Measurements from ENCODE around the gene USP6. TPM values are rescaled to one million over a fixed set of nuclear protein-coding genes. Genes with fewer than 3 reads are reported as not detected.
"Not testable (repeated sequence)": the region's sequence is repeated elsewhere in the genome, so short reads cannot be mapped to it uniquely, and the experiment has no call there.

USP6 gene
- total RNA-seq, 1 donor from 2014 or later: 0.02 TPM

DNA sequence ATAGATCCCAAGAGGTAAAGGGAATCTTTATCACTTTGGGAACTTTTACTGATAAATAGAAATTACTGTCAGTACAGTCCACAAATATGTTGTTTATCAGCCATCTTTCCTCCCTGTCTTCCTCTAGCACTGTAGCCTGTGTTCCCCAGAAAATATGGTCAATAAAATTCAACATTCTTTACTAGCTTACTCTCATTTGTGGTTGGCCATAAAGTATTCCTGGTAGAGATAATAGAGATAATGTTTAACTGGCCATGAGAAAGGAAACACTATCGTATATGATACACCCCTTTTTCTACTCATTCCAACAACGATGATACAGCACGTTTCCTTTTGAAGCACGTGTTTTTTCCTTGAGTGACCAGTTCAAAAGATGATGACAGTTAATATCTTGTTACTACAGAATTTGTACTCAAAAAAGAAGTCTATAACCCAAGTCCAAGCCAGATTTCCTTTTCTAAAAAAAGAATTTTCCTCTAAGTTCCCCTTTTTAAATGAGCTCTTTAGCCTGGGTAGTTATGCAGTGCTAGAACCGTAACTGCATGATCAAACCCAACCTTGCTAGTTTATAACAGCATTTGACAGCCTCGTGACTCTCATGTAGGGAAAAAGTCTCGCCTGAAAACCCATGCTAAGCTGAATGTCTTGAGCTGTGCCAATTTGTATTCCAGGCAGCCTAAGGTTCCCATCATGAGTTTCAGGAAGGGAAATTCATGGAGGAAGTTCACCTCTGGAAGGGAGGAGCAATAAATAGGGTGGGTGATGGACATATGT lies 50.1 kb downstream of the USP6 start:
- H3K4me3 Mint-ChIP-seq; DNase-seq; H3K27me3 Mint-ChIP-seq; H3K9me3 Mint-ChIP-seq; H3K4me1 Mint-ChIP-seq; H3K27ac Mint-ChIP-seq; H3K36me3 Mint-ChIP-seq (ENCODE audit: low read depth): not testable (repeated sequence)
- intact Hi-C loops (cut with micrococcal nuclease): loop anchor here (10.0 kb wide), 1 partner anchor 61 kb away; no protein-coding TSS in a partner anchor

DNA sequence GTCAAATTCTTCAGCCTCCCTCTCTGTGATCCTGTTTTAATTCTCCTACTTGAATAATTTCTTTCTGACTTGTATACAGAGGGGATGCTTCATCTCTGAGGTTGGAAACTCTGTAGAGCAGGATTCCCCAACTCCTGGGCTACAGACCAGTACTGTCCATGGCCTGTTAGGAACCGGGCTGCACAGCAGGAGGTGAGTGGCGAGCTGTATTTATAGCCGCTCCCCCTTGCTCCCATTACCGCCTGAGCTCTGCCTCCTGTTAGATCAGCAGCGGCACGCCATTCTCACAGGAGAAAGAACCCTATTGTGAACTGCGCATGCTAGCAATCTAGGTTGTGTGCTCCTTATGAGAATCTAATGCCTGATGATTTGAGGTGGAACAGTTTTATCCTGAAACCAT lies 59.2 kb downstream of the USP6 start:
- H3K27me3 Mint-ChIP-seq; H3K9me3 Mint-ChIP-seq; H3K4me3 Mint-ChIP-seq; H3K27ac Mint-ChIP-seq; DNase-seq; H3K4me1 Mint-ChIP-seq; intact Hi-C loops (cut with micrococcal nuclease): not testable (repeated sequence)
- peaks cover 31% of the 10 kb centered on the region for H3K36me3 Mint-ChIP-seq (ENCODE audit: low read depth)

DNA sequence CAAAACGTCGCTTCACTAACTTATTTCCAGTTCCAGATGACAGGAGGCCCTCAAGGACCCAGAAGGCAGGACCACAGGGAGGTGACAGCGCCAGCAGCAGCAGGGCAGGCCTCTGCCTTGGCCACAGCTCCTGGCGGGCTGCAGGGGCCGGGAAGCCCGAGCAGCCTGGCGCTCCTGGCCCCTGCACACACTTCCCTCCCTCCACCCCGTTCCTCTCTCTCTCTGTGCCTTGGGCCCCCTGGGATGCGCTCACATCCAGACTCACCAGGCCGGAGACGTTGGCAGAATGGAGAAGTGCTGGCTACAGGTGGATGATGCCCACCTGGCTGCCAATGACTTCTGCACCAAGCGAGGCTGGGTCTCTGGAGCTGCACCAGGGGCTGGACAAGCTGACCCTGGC lies 63.2 kb downstream of the USP6 start:
- intact Hi-C loops (cut with micrococcal nuclease): no loop called here
- no peak overlapping the region for H3K27ac Mint-ChIP-seq
- no peaks in the 10 kb centered on the region for H3K27me3 Mint-ChIP-seq
- peaks cover 21% of the 10 kb centered on the region for H3K9me3 Mint-ChIP-seq
- H3K4me1 Mint-ChIP-seq: no peaks in the 10 kb centered on the region
- H3K4me3 Mint-ChIP-seq: no peak overlapping the region
- peaks cover 48% of the 10 kb centered on the region for H3K36me3 Mint-ChIP-seq (ENCODE audit: low read depth)
- no peak for DNase-seq

DNA sequence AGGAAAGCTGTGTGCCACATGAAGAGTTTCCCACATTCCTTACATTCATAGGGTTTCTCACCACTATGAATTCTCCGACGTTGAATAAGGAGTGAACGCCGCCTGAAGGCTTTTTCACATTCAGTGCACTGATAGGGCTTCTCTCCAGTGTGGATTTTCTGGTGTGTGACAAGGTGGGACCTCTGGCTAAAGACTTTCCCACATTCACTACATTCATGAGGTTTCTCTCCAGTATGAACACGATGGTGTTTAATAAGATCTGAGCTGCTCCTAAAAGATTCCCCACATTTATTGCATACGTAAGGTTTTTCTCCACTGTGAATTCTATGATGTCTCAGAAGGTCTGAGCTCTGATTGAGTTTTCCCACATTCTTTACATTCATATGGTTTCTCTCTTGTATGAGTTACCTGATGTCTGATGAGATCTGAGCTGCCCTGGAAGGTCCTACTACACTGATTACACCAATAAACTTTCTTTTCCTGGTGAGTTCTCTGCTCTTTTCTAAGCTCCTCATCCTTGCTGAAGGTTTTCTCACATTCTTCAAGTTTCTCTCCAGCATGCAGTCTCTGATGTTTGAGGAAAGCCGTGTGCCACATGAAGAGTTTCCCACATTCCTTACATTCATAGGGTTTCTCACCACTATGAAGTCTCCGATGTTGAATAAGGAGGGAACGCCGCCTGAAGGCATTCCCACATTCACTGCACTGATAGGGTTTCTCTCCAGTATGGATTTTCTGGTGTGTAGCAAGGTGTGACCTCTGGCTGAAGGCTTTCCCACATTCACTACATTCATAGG lies 65.9 kb downstream of the USP6 start:
- intact Hi-C loops (cut with micrococcal nuclease): no loop called here
- Mint-ChIP-seq H3K4me3 (no peak overlapping the region), H3K9me3 (peaks cover 21% of the 10 kb centered on the region), H3K27ac (no peak overlapping the region), H3K4me1 (no peaks in the 10 kb centered on the region), H3K27me3 (no peaks in the 10 kb centered on the region), H3K36me3 (ENCODE audit: low read depth) (peaks cover 53% of the 10 kb centered on the region)
- no peak for DNase-seq

DNA sequence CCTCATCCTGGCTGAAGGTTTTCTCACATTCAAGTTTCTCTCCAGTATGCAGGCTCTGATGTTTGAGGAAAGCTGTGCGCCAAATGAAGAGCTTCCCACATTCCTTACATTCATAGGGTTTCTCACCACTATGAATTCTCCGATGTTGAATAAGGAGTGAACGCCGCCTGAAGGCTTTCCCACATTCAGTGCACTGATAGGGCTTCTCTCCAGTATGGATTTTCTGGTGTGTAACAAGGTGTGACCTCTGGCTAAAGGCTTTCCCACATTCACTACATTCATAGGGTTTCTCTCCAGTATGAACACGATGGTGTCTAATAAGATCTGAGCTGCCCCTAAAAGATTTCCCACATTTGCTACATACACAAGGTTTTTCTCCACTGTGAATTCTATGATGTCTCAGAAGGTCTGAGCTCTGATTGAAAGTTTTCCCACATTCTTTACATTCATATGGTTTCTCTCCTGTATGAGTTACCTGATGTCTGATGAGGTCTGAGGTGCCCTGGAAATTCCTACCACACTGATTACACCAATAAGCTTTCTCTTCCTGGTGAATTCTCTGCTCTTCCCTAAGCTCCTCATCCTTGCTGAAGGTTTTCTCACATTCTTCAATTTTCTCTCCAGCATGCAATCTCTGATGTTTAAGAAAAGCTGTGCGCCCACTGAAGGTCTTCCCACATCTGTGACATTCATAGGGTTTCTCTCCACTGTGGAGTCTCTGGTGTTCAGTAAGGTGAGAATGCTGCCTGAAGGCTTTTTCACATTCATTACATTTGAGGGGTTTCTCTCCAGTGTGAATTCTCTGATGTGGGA lies 67.0 kb downstream of the USP6 start:
- Mint-ChIP-seq H3K4me3 (no peak overlapping the region), H3K4me1 (no peaks in the 10 kb centered on the region), H3K27me3 (no peaks in the 10 kb centered on the region), H3K9me3 (peaks cover 26% of the 10 kb centered on the region), H3K27ac (no peak overlapping the region), H3K36me3 (ENCODE audit: low read depth) (peaks cover 60% of the 10 kb centered on the region)
- intact Hi-C loops (cut with micrococcal nuclease): no loop called here
- no peak for DNase-seq

DNA sequence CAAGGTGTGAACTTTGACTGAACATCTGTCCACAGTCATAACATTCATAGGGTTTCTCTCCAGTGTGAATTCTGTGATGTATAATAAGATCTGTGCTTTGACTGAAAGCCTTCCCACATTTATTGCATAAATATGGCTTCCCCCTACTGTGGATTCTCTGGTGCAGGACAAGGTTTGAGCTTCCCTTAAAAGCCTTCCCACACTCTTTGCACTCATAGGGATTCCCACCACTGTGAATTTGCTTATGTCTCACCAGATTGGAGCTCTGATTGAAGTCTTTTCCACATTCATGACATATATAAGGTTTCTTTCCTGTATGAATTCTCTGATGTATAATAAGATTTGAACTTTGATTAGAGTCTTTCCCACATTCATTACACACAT lies 67.6 kb downstream of the USP6 start:
- H3K4me3 Mint-ChIP-seq: no peak overlapping the region
- no peak for DNase-seq
- no peaks in the 10 kb centered on the region for H3K27me3 Mint-ChIP-seq
- H3K36me3 Mint-ChIP-seq (ENCODE audit: low read depth): peaks cover 64% of the 10 kb centered on the region
- H3K9me3 Mint-ChIP-seq: peaks cover 29% of the 10 kb centered on the region
- no peaks in the 10 kb centered on the region for H3K4me1 Mint-ChIP-seq
- intact Hi-C loops (cut with micrococcal nuclease): no loop called here
- H3K27ac Mint-ChIP-seq: no peak overlapping the region

DNA sequence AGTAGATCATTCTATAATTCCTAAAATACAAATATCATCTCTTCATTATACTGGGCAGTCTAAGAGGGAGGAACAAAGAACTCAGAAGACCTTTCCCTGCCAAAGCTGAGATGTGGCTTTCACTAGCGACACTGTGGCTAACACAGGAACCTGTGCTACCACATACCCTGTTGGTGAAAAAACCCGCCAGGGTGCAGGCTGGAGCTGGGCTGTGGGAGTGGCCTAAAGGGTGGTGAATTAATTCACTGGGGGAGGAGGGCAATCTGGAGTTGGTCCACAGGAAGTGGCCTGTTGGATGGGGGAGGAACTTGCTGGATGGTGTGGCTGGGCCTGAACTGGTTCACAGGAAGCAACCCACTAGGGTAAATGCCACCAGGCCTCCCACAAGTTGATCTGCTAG lies 68.5 kb downstream of the USP6 start:
- Mint-ChIP-seq H3K9me3 (peaks cover 30% of the 10 kb centered on the region), H3K27me3 (no peaks in the 10 kb centered on the region), H3K27ac (no peak overlapping the region), H3K4me3 (no peak overlapping the region), H3K4me1 (no peaks in the 10 kb centered on the region), H3K36me3 (ENCODE audit: low read depth) (peaks cover 66% of the 10 kb centered on the region)
- intact Hi-C loops (cut with micrococcal nuclease): no loop called here
- no peak for DNase-seq

DNA sequence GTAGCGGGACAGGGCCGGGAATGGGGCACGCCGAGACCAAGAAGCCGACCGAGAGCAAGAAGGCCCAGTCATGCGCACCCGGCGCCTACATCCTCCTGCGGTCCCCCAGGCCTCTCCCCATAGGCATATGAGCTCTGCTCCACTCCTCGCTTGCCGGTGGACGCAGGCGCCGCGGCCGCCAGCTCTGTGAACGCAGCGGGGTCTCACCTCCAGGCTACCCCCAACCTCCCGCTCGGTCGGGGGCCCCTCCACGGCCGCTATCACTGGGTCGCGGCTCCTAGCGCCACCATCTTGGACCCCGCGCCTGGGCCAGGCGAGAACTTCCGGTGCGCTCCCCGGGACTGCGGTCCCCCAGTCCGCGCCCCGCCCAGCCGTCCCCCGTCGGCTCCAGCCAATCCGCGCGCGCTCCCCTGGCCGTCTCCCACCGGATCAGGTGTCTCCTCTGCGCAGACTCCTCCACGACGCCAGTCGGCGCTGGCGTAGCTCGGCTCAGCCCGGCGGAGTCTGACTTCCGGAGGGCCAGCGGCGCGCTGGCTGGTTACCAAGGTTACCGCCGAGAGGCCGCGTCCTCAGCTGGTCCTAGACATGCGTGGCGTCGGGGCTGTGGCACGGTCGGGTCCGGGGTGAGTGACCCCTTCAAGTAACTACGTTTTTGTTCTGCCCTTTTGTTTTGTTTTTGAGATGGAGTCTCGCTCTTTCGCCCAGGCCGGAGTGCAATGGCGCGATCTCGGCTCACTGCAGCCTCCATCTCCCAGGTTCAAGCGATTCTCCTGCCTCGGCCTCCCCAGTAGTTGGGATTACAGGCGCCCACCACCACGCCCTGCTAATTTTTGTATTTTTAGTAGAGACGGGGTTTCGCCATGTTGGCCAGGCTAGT lies 75.9 kb downstream of the USP6 start, which contains the start of gene ZNF594:
ZNF594 (minus strand) TSS at position 328 of the 877 bp plus-strand sequence. CDS start 7,612 bp downstream, outside the sequence.
- Mint-ChIP-seq H3K9me3 (peaks cover 20% of the 10 kb centered on the region), H3K36me3 (ENCODE audit: low read depth) (peaks cover 40% of the 10 kb centered on the region), H3K27ac (peak within 1 kb of the TSS; percentile 90), H3K4me1 (peaks cover 21% of the 10 kb centered on the region), H3K4me3 (peak within 1 kb of the TSS; percentile 94), H3K27me3 (no peaks in the 10 kb centered on the region)
- DNase-seq: peak; percentile 99
- intact Hi-C loops (cut with micrococcal nuclease): loop anchor here (1.0 to 10.0 kb wide), 3 partner anchors 80 to 223 kb away; partner anchors contain the start of genes NUP88, ZFP3 and ZNF232

DNA sequence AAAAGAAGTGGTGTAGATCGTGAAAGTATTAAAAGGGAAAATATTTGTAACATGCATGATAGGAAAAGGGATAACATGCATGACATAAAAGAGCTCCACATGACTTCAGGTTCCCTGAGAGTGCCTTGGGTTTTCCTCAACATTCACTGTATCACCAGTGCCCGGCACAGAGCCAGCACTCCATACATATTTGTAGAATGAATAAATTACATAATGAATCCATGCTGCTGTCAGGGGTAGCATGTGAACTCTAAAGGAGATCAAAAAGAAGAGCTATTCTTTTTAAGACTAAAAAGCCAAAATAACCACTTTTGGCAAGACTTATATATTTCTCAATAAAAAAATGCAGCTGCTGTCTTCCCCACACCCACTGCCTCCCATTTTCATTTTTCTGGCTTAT lies 78.5 kb downstream of the USP6 start:
- H3K4me1 Mint-ChIP-seq: peaks cover 24% of the 10 kb centered on the region
- H3K9me3 Mint-ChIP-seq: peaks cover 11% of the 10 kb centered on the region
- H3K27me3 Mint-ChIP-seq: no peaks in the 10 kb centered on the region
- H3K36me3 Mint-ChIP-seq (ENCODE audit: low read depth): peaks cover 22% of the 10 kb centered on the region
- no peak for DNase-seq
- H3K4me3 Mint-ChIP-seq: no peak overlapping the region
- H3K27ac Mint-ChIP-seq: no peak overlapping the region
- intact Hi-C loops (cut with micrococcal nuclease): loop anchor here (10.0 kb wide), 2 partner anchors 120 to 220 kb away; partner anchors contain the start of genes NUP88 and ZFP3

DNA sequence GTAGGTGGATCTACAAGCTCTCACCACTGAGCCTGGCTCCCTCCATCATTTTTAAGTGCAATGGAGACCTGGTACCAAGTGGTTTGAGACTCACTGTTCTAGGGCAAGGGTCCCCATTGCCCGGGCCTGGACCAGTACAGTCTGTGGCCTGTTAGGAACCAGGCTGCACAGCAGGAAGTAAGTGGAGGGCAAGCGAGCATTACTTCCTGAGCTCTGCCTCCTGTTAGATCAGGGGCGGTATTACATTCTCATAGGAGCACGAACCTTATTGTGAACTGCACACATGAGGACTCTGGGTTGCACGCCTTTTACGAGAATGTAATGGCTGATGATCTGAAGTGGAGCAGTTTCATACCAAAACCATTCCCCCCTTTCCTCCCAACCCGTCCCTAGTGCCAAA lies 82.6 kb downstream of the USP6 start:
- peaks cover 3% of the 10 kb centered on the region for H3K4me1 Mint-ChIP-seq
- H3K9me3 Mint-ChIP-seq: no peaks in the 10 kb centered on the region
- H3K27ac Mint-ChIP-seq: no peak overlapping the region
- H3K27me3 Mint-ChIP-seq: no peaks in the 10 kb centered on the region
- no peaks in the 10 kb centered on the region for H3K36me3 Mint-ChIP-seq (ENCODE audit: low read depth)
- intact Hi-C loops (cut with micrococcal nuclease): loop anchor here (5.0 to 10.0 kb wide), 3 partner anchors 39 to 216 kb away; partner anchors contain the start of genes NUP88 and ZFP3
- no peak overlapping the region for H3K4me3 Mint-ChIP-seq
- DNase-seq: no peak

DNA sequence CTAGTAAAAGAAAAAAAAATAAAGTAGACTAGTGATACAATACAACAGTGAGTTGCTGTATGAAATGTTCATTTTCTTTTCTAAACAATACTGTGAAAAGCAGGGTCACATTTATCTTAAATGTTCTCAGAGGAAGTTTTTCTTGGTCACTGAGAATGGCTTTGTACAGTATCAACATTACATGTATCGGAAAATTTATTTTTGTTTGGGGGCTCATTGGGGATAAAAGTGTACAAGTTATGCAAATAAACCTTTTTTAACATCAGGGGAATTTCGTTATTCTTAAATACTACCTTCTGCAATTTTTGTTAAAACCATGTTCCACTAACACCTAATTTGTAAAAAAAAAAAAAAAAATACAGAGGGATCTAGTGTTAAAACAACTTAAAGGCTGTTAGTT lies 84.5 kb downstream of the USP6 start:
- H3K9me3 Mint-ChIP-seq: peaks cover 5% of the 10 kb centered on the region
- H3K36me3 Mint-ChIP-seq (ENCODE audit: low read depth): no peaks in the 10 kb centered on the region
- peaks cover 3% of the 10 kb centered on the region for H3K4me1 Mint-ChIP-seq
- no peak overlapping the region for H3K27ac Mint-ChIP-seq
- no peaks in the 10 kb centered on the region for H3K27me3 Mint-ChIP-seq
- no peak for DNase-seq
- intact Hi-C loops (cut with micrococcal nuclease): no loop called here
- no peak overlapping the region for H3K4me3 Mint-ChIP-seq

DNA sequence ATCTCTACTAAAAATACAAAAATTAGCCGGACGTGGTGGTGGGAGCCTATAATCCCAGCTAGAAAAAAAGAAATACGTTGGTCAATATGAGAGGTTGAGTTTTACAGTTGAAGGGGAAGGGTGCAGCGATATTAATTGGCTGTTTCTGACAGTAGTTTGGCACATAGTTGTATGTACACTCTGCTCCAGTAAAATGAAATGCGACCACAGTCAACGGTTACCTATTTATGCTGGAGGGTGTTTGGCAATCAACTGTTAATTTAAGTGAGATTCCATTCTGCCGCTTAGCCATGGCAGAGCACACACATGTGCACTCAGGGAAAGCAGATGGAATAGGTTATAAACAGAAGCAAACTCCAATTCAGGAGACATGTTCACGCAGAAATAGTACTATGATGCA lies 85.2 kb downstream of the USP6 start:
- Mint-ChIP-seq H3K36me3 (ENCODE audit: low read depth) (no peaks in the 10 kb centered on the region), H3K4me3 (no peak overlapping the region), H3K27ac (no peak overlapping the region), H3K9me3 (peaks cover 5% of the 10 kb centered on the region), H3K27me3 (no peaks in the 10 kb centered on the region), H3K4me1 (peaks cover 3% of the 10 kb centered on the region)
- intact Hi-C loops (cut with micrococcal nuclease): no loop called here
- DNase-seq: no peak

All from activated CD4-positive, alpha-beta T cell treated with anti-CD3 and anti-CD28 coated beads, Interleukin-2, amount 10 ng/mL, durations not matched to agents 24 days and 14 days (primary cell).